Inferior parietal cortex (tissue), 1 donor: Measurements from ENCODE around the gene PANK4.
"Not testable (repeated sequence)": the region's sequence is repeated elsewhere in the genome, so short reads cannot be mapped to it uniquely, and the experiment has no call there.

Experiments
- DNase-seq: peaks from one replicate; pipeline ENCODE4 v3.0.0-alpha.2; 2016; ENCODE audit errors: extremely low spot score

PANK4 gene

GRCh38 chr1:2460996-2461751, 65.2 kb downstream of the PANK4 start:
- DNase-seq: no peak

DNA sequence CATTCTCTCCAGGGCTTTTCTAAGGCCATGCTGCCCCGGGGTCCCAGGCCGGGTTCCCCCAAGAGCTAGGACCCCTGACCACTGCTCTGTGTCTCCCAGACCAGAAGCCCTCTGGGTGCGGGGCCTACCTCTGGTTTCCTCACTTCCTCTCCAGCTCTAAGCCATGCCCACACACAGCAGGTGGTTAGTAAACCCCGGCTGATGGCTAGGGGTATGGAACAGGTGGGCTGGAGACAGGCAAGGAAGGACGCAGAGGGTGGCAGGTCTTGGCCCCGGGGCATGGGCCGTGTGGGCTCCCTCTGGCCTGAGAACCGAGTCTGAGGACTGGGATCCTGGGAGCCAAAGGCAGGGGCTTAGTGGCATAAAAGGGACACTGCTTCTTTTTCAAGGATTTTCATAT, 66.2 kb downstream of the PANK4 start:
- DNase-seq: no peak

DNA sequence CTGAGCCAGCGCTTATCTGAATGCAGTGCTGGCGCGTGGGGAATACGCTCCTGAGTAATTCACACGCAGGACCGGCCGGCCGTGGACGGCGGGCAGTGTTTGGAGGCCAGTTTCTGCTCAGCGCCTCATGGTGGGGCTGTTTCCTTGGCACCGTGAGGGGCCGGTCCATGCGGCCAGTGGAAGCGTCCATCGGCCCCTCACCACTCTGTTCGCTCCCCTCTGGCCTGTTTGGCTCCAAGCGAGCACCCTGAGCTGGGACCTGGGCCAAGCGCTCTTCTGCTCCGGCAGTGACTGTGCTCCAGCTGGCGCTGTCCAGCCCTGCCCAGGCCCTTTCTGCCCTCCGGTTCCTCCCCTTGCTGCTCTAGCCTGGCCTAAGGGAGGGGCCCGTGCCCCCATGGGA, 66.6 kb downstream of the PANK4 start:
- peak; percentile 73 for DNase-seq

DNA sequence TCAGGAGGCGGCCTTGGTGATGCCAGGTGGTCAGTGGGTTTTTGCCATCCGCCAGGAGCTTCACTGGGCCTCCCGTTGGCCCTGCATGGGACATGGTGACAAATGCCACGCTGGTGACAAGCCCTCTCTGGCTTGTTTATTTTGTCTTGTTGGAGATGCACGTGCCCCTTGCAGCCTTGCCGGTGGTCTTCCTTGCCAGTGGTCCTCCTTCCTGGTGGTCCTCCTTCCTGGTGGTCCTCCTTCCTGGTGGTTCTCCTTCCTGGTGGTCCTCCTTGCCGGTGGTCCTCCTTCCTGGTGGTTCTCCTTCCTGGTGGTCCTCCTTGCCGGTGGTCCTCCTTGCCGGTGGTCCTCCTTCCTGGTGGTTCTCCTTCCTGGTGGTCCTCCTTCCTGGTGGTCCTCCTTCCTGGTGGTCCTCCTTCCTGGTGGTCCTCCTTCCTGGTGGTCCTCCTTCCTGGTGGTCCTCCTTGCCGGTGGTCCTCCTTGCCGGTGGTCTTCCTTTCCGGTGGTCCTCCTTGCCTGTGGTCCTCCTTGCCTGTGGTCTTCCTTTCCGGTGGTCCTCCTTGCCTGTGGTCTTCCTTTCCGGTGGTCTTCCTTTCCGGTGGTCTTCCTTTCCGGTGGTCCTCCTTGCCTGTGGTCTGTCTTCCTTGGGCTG, 67.2 kb downstream of the PANK4 start:
- DNase-seq: not testable (repeated sequence)

GRCh38 chr1:2458687-2459086, 67.7 kb downstream of the PANK4 start:
- DNase-seq: no peak
